NCI-H2171 (cell line): ENCODE results near the gene WASF2.
"Not testable (repeated sequence)": the region's sequence is repeated elsewhere in the genome, so short reads cannot be mapped to it uniquely, and the experiment has no call there.

Experiments used
- DNase-seq: peaks from one replicate; lab custom pipeline; 2025; lab: John Stamatoyannopoulos, UW

The WASF2 gene

GRCh38 chr1:27397749-27398148 lies 92.2 kb downstream of the WASF2 start:
- no peak for DNase-seq

- no peak for DNase-seq
Observed at GRCh38 chr1:27397110-27397509, 92.9 kb downstream of the WASF2 start.

GRCh38 chr1:27395441-27396195 lies 94.3 kb downstream of the WASF2 start:
- DNase-seq, result peak; percentile 87

- no peak for DNase-seq
Observed at GRCh38 chr1:27394925-27395324, 95.0 kb downstream of the WASF2 start.

GRCh38 chr1:27394282-27394658 lies 95.7 kb downstream of the WASF2 start:
- no peak for DNase-seq

GRCh38 chr1:27393641-27394281 lies 96.2 kb downstream of the WASF2 start:
- no peak for DNase-seq

GRCh38 chr1:27392778-27393635 lies 97.0 kb downstream of the WASF2 start:
- DNase-seq, result no peak

- peak; percentile 92 for DNase-seq
Observed at GRCh38 chr1:27392096-27392777, 97.7 kb downstream of the WASF2 start, which contains the start of gene GPR3. Gene GPR3, plus strand, starts transcription at chr1:27392622. Its CDS starts 1,177 bp downstream, at chr1:27393799.

GRCh38 chr1:27391511-27392095 lies 98.4 kb downstream of the WASF2 start:
- no peak for DNase-seq

GRCh38 chr1:27388337-27389005 lies 101.5 kb downstream of the WASF2 start:
- DNase-seq, result peak; percentile 60

- DNase-seq, result not testable (repeated sequence)
Observed at GRCh38 chr1:27384797-27385196, 105.2 kb downstream of the WASF2 start.

GRCh38 chr1:27383661-27384060 lies 106.3 kb downstream of the WASF2 start:
- DNase-seq, result no peak

GRCh38 chr1:27383039-27383605 lies 106.8 kb downstream of the WASF2 start, which contains the start of gene CD164L2:
Gene CD164L2, minus strand, starts transcription at chr1:27383333. Its CDS starts 94 bp downstream, at chr1:27383239.
- peak; percentile 22 for DNase-seq

GRCh38 chr1:27381969-27382762 lies 107.8 kb downstream of the WASF2 start:
- no peak for DNase-seq

GRCh38 chr1:27380766-27381733 lies 108.9 kb downstream of the WASF2 start:
- DNase-seq, result no peak

- DNase-seq, result no peak
Observed at GRCh38 chr1:27380224-27380623, 109.7 kb downstream of the WASF2 start.

GRCh38 chr1:27379564-27380122 lies 110.3 kb downstream of the WASF2 start:
- no peak for DNase-seq
